OCI-LY7 (cell line): ENCODE results near the gene COL2A1.

Experiments used
- EZH2phosphoT487 ChIP-seq: fragments of 200-600 bp; sonication (generic); IDR thresholded peaks from 2 replicates; pipeline ENCODE4 v1.6.1; 2018; ENCODE audit warnings: low read depth, borderline replicate concordance, mild to moderate bottlenecking, mixed run types, antibody characterized with exemption, low read length, moderate library complexity, mixed read lengths
- TF ChIP-seq, protein P1 (sequence below): fragments of 200-600 bp; sonication (generic); conservative IDR thresholded peaks from 2 replicates; pipeline ENCODE4 v1.5.1; 2014; ENCODE audit warnings: mild to moderate bottlenecking, antibody characterized with exemption, low read length, moderate library complexity, mixed read lengths

GRCh38 chr12:47970843-47971242, 33.4 kb downstream of the COL2A1 start:
- TF ChIP-seq, protein P1, sequence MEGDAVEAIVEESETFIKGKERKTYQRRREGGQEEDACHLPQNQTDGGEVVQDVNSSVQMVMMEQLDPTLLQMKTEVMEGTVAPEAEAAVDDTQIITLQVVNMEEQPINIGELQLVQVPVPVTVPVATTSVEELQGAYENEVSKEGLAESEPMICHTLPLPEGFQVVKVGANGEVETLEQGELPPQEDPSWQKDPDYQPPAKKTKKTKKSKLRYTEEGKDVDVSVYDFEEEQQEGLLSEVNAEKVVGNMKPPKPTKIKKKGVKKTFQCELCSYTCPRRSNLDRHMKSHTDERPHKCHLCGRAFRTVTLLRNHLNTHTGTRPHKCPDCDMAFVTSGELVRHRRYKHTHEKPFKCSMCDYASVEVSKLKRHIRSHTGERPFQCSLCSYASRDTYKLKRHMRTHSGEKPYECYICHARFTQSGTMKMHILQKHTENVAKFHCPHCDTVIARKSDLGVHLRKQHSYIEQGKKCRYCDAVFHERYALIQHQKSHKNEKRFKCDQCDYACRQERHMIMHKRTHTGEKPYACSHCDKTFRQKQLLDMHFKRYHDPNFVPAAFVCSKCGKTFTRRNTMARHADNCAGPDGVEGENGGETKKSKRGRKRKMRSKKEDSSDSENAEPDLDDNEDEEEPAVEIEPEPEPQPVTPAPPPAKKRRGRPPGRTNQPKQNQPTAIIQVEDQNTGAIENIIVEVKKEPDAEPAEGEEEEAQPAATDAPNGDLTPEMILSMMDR: no peak
- no peak for TF ChIP-seq EZH2phosphoT487
